HG03039 (cell line): Measurements from ENCODE around the gene FGFRL1.
"Not testable (repeated sequence)": the region's sequence is repeated elsewhere in the genome, so short reads cannot be mapped to it uniquely, and the experiment has no call there.

Experiments
- ATAC-seq: cut with Tn5 transposase; IDR thresholded peaks from one replicate; pipeline ENCODE4 v1.9.1; 2021; ENCODE audit warnings: mild to moderate bottlenecking, moderate library complexity; ENCODE audit not compliant: unreplicated experiment

Gene FGFRL1

GRCh38 chr4:991451-992296 is 19.8 kb upstream of the FGFRL1 start:
- no peak for ATAC-seq

GRCh38 chr4:992297-993110 is 18.9 kb upstream of the FGFRL1 start:
- ATAC-seq, result no peak

- no peak for ATAC-seq
Observed at GRCh38 chr4:993111-994029, 18.1 kb upstream of the FGFRL1 start, which contains the start of gene SLC26A1. Gene SLC26A1, minus strand, starts transcription at chr4:993404. Its CDS starts 1,701 bp downstream, at chr4:991703.

DNA sequence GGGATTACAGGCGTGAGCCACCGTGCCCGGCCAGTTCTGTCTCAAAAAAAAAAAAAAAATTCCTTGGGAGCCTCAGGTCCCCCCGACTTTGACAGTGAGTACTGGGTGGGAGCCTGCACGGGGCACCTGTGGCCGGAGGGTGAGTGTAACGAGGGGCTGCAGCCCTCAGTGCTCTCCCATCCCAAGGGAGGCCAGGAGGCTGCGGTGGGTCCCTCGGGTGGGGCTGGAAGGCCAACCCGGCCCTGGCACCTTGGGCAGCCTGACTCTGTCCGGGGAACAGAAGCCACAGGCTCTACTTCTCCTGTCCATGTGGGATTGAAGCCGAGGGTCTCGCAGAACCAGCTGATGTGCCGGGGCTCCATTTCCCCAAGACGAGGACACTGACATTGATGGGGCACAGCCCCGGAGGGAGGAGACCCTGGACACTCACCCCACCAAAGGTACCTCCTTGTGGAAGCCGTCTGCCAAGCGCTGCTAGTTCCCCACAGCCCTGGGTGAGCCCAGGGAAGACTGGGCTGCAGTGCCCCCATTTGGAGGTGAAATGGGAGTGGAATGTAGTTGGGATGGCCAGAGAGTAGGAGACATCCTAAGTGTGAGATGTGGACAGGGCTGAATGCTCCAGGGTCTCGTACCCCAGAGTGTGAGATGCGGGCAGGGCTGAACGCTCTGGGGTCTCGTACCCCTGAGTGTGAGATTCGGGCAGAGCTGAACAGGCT is 16.0 kb upstream of the FGFRL1 start:
- ATAC-seq, result no peak

GRCh38 chr4:996030-996996 is 15.1 kb upstream of the FGFRL1 start:
- no peak for ATAC-seq

DNA sequence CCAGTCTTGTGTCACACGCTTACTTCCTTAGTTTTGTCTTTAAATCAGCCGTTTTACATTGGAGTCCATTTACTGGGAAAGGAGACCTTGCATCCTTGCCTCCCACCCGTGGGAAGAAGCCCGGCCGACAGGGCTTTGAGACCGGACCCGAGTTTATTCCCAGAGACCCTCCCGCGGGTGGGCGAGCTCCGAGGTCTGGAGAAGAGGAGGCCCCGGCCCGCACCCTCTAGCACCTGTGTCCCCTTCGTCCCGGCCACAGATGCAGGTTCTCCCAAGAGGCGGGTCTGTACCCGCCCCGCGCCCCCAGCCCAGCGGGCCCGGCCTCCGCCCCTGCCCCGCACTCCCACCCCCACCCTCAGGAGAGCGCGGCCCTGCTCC is 14.4 kb upstream of the FGFRL1 start:
- no peak for ATAC-seq

- ATAC-seq, result no peak
Observed at GRCh38 chr4:997375-998071, 13.9 kb upstream of the FGFRL1 start.

- ATAC-seq, result no peak
Observed at GRCh38 chr4:998096-998691, 13.2 kb upstream of the FGFRL1 start.

DNA sequence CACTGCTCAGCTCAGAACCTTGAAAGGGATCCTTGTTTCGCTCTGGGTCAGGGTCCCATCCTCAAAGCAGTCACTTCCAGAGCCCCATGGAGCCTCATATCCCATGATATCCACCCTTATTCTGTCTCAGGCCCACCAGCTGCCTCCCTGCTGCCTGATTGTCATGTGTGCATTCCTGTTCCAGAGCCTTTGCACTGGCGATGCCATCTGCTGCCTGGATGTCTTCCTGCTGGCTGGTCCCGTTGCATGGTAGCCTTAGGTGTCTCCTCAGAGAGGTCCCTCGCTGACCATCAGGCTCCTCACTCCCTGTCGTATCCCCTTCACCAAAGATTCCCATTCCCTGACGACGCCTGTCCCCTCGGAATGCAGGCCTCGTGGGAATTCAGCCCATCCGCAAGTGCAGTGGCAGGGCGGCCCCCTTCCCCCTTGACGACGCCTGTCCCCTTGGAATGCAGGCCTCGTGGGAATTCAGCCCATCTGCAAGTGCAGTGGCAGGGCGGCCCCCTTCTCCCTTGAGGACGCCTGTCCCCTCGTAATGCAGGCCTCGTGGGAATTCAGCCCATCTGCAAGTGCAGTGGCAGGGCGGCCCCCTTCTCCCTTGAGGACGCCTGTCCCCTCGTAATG is 12.1 kb upstream of the FGFRL1 start:
- not testable (repeated sequence) for ATAC-seq

DNA sequence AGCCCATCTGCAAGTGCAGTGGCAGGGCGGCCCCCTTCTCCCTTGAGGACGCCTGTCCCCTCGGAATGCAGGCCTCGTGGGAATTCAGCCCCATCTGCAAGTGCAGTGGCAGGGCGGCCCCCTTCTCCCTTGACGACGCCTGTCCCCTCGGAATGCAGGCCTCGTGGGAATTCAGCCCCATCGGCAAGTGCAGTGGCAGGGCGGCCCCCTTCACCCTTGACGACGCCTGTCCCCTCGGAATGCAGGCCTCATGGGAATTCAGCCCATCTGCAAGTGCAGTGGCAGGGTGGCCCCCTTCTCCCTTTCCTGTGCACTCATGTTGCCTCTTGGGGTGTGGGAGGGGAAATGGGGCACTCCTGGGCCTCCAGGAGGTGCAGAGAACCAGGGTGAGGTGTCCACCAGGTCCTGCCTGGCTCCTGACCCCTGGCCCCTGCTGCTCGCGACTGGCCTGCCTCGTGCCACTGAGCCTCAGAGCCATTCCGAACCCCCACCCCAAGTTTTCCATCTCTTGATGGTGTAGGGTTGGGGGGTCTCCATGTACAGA is 11.5 kb upstream of the FGFRL1 start:
- no peak for ATAC-seq

GRCh38 chr4:1000686-1001260 is 10.7 kb upstream of the FGFRL1 start:
- no peak for ATAC-seq

DNA sequence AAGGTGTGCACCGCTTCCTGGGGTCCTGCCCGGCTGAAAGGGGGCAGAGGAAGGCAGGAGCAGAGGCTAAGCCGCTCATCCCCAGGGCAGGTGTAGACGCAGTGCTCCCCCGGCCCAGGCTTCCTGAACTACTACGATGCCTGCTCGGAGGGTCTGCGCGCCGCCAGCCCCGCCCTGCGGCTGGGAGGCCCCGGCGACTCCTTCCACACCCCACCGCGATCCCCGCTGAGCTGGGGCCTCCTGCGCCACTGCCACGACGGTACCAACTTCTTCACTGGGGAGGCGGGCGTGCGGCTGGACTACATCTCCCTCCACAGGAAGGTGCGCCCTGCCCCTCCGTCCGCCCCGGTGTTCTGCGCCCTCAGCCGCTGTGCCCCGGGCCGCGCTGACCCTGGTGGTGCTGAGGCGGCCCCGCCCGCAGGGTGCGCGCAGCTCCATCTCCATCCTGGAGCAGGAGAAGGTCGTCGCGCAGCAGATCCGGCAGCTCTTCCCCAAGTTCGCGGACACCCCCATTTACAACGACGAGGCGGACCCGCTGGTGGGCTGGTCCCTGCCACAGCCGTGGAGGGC is 9.8 kb upstream of the FGFRL1 start:
- no peak for ATAC-seq

GRCh38 chr4:1002131-1002630 is 9.2 kb upstream of the FGFRL1 start:
- ATAC-seq, result no peak

DNA sequence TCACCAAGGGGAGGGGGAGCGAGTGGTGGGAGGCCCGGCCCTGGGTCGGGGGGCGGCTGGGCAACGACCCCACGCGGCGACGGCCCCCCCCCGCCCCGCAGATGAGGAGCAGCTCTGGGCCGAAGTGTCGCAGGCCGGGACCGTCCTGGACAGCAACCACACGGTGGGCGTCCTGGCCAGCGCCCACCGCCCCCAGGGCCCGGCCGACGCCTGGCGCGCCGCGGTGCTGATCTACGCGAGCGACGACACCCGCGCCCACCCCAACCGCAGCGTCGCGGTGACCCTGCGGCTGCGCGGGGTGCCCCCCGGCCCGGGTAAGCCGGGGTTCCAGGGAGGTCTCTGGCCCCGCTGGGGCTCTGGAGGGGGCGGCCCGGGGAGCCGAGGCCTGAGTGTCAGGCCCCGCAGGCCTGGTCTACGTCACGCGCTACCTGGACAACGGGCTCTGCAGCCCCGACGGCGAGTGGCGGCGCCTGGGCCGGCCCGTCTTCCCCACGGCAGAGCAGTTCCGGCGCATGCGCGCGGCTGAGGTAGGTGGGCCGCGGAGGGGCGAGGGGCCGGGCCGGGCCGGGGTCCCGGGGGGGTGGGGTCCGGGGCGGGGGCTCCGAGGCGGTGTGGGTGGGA is 8.7 kb upstream of the FGFRL1 start:
- ATAC-seq, result no peak

DNA sequence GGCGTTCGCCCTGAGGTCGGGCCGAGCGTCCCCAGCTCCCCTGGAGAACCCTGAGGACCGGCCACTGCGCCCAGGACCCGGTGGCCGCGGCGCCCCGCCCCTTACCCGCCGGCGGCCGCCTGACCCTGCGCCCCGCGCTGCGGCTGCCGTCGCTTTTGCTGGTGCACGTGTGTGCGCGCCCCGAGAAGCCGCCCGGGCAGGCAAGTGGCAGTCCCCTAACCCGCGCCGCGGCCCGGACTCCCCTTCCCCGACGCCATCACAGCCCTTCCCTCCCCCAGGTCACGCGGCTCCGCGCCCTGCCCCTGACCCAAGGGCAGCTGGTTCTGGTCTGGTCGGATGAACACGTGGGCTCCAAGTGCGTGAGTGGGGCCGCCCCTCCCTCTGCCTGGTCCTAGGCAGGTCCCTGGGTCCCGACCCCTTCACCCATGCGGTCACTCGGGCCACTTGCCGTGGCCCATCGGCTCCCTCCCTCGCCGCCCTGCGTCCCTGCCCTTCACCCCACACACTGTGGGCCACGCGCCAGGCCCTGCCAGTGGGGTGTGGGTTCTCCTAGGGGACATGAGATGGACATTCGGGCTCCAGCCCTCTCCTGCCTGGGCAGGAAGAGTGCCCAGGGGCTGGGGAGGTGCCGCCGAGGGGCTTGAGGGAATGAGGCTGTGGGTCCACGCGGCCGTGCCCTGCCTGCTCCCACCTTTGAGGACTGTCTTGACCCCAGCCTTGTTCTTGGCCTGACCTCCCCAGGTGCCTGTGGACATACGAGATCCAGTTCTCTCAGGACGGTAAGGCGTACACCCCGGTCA is 8.0 kb upstream of the FGFRL1 start:
- ATAC-seq, result no peak
